ENCODE results near the gene MAP2.

GRCh38 chr2:209642146-209642820, 218.4 kb downstream of the MAP2 start:
- TF ChIP-seq EZH2 (IDR thresholded peaks at IDR 0.05) (no peak), CTCF (IDR thresholded peaks at IDR 0.05 in 2 of 3, conservative IDR thresholded peaks at IDR 0.05 in 1 of 3; ENCODE audit: borderline replicate concordance in 1 of 3, insufficient read depth in 1 of 3, low read depth in 2 of 3, low read length in 2 of 3) (no peak)
